Activated naive CD4-positive, alpha-beta T cell treated with anti-CD3 and anti-CD28 coated beads, Interleukin-2, amount 50 U/mL, for 16 hours (primary cell): ENCODE data around the gene KCNQ1.

ENCODE experiments used
- DNase-seq: peaks from one replicate; pipeline ENCODE4 v3.0.0-alpha.2; 2020

KCNQ1 gene

GRCh38 chr11:2444821-2445745, at the start of gene KCNQ1:
TSS of gene KCNQ1 (plus strand) at chr11:2445008. CDS start at chr11:2445099, 91 bp downstream.
- DNase-seq = peak; percentile 48

- no peak for DNase-seq
These were observed 49.5 kb upstream of the KCNQ1 start for GRCh38 chr11:2395211-2395730.

- no peak for DNase-seq
These were observed 49.0 kb upstream of the KCNQ1 start for GRCh38 chr11:2395856-2396255.

GRCh38 chr11:2396471-2396870, 48.3 kb upstream of the KCNQ1 start:
- DNase-seq = no peak

GRCh38 chr11:2397005-2397404, 47.8 kb upstream of the KCNQ1 start:
- no peak for DNase-seq

- DNase-seq = no peak
These were observed 46.0 kb upstream of the KCNQ1 start for GRCh38 chr11:2398664-2399355.

- no peak for DNase-seq
These were observed 45.2 kb upstream of the KCNQ1 start for GRCh38 chr11:2399488-2400068.

- peak; percentile 99 for DNase-seq
These were observed 44.6 kb upstream of the KCNQ1 start, which contains the start of gene TSSC4 for GRCh38 chr11:2400069-2400761. TSS of gene TSSC4 (plus strand) at chr11:2400750. CDS start at chr11:2402634, 1,884 bp downstream.

GRCh38 chr11:2400762-2401435, 43.9 kb upstream of the KCNQ1 start:
- no peak for DNase-seq

GRCh38 chr11:2401436-2401984, 43.3 kb upstream of the KCNQ1 start:
- DNase-seq = no peak

GRCh38 chr11:2402106-2402505, 42.7 kb upstream of the KCNQ1 start:
- DNase-seq = no peak

- no peak for DNase-seq
These were observed 41.7 kb upstream of the KCNQ1 start for GRCh38 chr11:2402890-2403645.

- DNase-seq = no peak
These were observed 40.0 kb upstream of the KCNQ1 start for GRCh38 chr11:2404735-2405196.

- no peak for DNase-seq
These were observed 38.4 kb upstream of the KCNQ1 start for GRCh38 chr11:2406451-2406850.

GRCh38 chr11:2406878-2407410, 37.9 kb upstream of the KCNQ1 start:
- DNase-seq = no peak

- no peak for DNase-seq
These were observed 36.1 kb upstream of the KCNQ1 start for GRCh38 chr11:2408671-2409070.

GRCh38 chr11:2409126-2409525, 35.7 kb upstream of the KCNQ1 start:
- no peak for DNase-seq

- no peak for DNase-seq
These were observed 35.0 kb upstream of the KCNQ1 start for GRCh38 chr11:2409611-2410468.

- DNase-seq = no peak
These were observed 34.2 kb upstream of the KCNQ1 start for GRCh38 chr11:2410616-2411015.
